Naive thymus-derived CD8-positive, alpha-beta T cell (primary cell): ENCODE data around the gene TAC3. TPM values are rescaled to one million over a fixed set of nuclear protein-coding genes. Genes with fewer than 3 reads are reported as not detected.
"Not testable (repeated sequence)": the region's sequence is repeated elsewhere in the genome, so short reads cannot be mapped to it uniquely, and the experiment has no call there.

Source experiments
- ATAC-seq, 2 donors: fragments of 150-1000 bp; cut with Tn5 transposase in 1 of 2; sonication (Bioruptor Pico), chemical (Tn5 transposase) in 1 of 2; 1 replicate in 1 of 2; 2 replicates in 1 of 2; pipeline ENCODE4 v1.10.0; 2021; ENCODE audit warnings: mild to moderate bottlenecking in 2 of 2, moderate library complexity in 2 of 2
- POLR2A ChIA-PET: fragments of 350-600 bp; sonication (Branson Sonifier 250); formaldehyde crosslinking; loops from one replicate; lab custom pipeline; 2021; ENCODE audit warnings: antibody characterized with exemption; lab: Charles Lee
- DNase-seq, 10 donors: peaks; one replicate each; pipeline versions ENCODE4 v3.0.0 to v3.0.0-alpha.2; 2020 to 2022
- H3K27ac Mint-ChIP-seq, 10 donors: one replicate each; pipeline ENCODE4 v1.8.0; 2020 to 2022; ENCODE audit warnings: mild to moderate bottlenecking in 10 of 10, mixed read lengths in 10 of 10, moderate library complexity in 4 of 10, inconsistent platforms in 1 of 10
- H3K27me3 Mint-ChIP-seq, 5 donors: one replicate each; pipeline ENCODE4 v1.8.0; 2021 to 2022; ENCODE audit warnings: mixed read lengths in 5 of 5
- H3K36me3 Mint-ChIP-seq, 3 donors: one replicate each; pipeline ENCODE4 v1.8.0; 2020 to 2022; ENCODE audit warnings: mixed read lengths in 3 of 3, mild to moderate bottlenecking in 2 of 3, inconsistent platforms in 1 of 3
- H3K4me1 Mint-ChIP-seq, 4 donors: one replicate each; pipeline ENCODE4 v1.8.0; 2021 to 2022; ENCODE audit warnings: mixed read lengths in 4 of 4
- H3K4me3 Mint-ChIP-seq, 10 donors: one replicate each; pipeline ENCODE4 v1.8.0; 2020 to 2022; ENCODE audit warnings: mild to moderate bottlenecking in 10 of 10, mixed read lengths in 10 of 10, moderate library complexity in 6 of 10, inconsistent platforms in 1 of 10
- H3K9me3 Mint-ChIP-seq, 9 donors: one replicate each; pipeline ENCODE4 v1.8.0; 2020 to 2022; ENCODE audit warnings: mixed read lengths in 9 of 9, mild to moderate bottlenecking in 3 of 9, inconsistent platforms in 1 of 9, moderate library complexity in 1 of 9
- polyA plus RNA-seq, 3 donors: library from polyadenylated mRNA; unstranded; fragments of 300-500 nt; fragmentation: Illumina TruSeq; gene quantifications; one replicate each; pipeline ENCODE4 v1.2.3, GENCODE V29; 2021
- total RNA-seq, 8 experiments: library from RNA in 2 of 8; stranded (reverse) in 2 of 8; gene quantifications; one replicate each; pipeline ENCODE4 v1.2.3 and lab custom pipeline; 2021 to 2026

Gene TAC3
- total and polyA plus RNA-seq, 5 experiments from 2014 or later = not detected

GRCh38 chr12:56989861-56990610, 26.3 kb downstream of the TAC3 start:
- peak overlapping the region in 1 of 10 donors; percentile 33 for H3K27ac Mint-ChIP-seq
- H3K36me3 Mint-ChIP-seq = no peaks in the 10 kb centered on the region
- H3K9me3 Mint-ChIP-seq = no peaks in the 10 kb centered on the region
- no peak overlapping the region for H3K4me3 Mint-ChIP-seq
- peaks cover 11 to 16% (median 15%) of the 10 kb centered on the region in 4 donors for H3K4me1 Mint-ChIP-seq
- H3K27me3 Mint-ChIP-seq = no peaks in the 10 kb centered on the region
- POLR2A ChIA-PET = interaction anchor here (0.6 kb wide), 1 partner anchor 1236 kb away, joined by 3 read pairs; no protein-coding TSS in a partner anchor
- ATAC-seq (no peak), DNase-seq (no peak)

- Mint-ChIP-seq H3K4me3 (no peak overlapping the region), H3K27me3 (peaks cover 0 to 1% (median 0%) of the 10 kb centered on the region in 5 donors), H3K36me3 (no peaks in the 10 kb centered on the region), H3K4me1 (peaks cover 8 to 16% (median 15%) of the 10 kb centered on the region in 4 donors), H3K9me3 (no peaks in the 10 kb centered on the region), H3K27ac (no peak overlapping the region)
- DNase-seq (peak in 1 of 10 donors; percentile 11), ATAC-seq (no peak)
- POLR2A ChIA-PET = interaction anchor here (1.6 kb wide), 1 partner anchor 236 kb away, joined by 3 read pairs; the partner anchor contains the start of gene PRIM1
These were observed 28.1 kb downstream of the TAC3 start for GRCh38 chr12:56988207-56988739.

DNA sequence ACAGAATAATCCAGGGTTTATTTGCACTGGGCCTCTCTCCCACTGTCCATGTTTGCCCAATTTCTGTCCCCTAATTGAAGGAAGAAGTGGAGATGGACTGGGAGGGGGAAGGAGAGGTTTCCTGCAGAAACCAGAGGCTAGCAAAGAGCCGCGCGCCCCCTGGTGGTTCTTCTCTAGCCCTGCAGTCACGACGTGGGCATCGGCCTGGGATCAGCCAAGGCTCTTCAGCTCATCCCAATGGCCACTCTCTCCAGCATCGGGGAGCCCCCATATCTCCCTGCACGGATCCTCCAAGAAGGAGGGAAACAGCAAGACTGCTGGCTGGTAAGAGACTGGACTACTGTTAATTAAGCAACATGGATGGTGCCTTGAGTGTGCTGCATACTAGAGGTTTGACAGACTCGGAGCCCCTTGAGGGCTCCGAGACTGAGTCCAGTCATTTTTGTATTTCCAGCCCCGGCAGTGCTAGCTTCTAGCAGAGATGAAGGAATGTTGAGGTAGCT, 28.7 kb downstream of the TAC3 start:
- ATAC-seq (peak; percentile 68 to 89), DNase-seq (peak; percentile 49 to 83 (median 70))
- H3K27me3 Mint-ChIP-seq = peaks cover 0 to 1% (median 0%) of the 10 kb centered on the region in 5 donors
- POLR2A ChIA-PET = interaction anchor here (1.6 kb wide), 1 partner anchor 235 kb away, joined by 3 read pairs; the partner anchor contains the start of gene PRIM1
- H3K27ac Mint-ChIP-seq = peak overlapping the region in 2 of 10 donors; percentile 34 to 76
- H3K4me3 Mint-ChIP-seq = peak overlapping the region in 6 of 10 donors; percentile 41 to 73 (median 48)
- H3K9me3 Mint-ChIP-seq = no peaks in the 10 kb centered on the region
- no peaks in the 10 kb centered on the region for H3K36me3 Mint-ChIP-seq
- H3K4me1 Mint-ChIP-seq = peaks cover 8 to 16% (median 15%) of the 10 kb centered on the region in 4 donors

DNA sequence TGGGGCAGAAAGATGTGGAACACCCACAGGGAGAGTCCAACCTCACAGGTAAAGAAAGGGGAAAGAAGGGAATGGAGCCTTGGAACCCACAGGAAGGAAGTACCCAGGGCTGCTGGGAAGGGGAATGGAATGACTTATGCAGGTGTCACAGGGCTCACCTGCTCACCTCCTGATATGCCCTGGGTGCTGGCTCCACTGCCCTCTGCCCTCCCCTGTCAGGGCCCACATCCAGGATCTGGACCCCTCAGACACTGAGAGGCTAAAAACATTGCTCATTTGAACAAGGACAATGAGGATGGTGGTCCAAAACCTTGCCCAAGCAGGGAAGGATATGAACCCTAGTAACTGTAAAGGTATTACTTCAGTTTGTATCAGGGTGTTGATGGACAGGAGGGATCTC, 29.3 kb downstream of the TAC3 start:
- Mint-ChIP-seq H3K27me3 (peaks cover 0 to 1% (median 0%) of the 10 kb centered on the region in 5 donors), H3K27ac (peak overlapping the region in 2 of 10 donors; percentile 34 to 76), H3K4me1 (peaks cover 8 to 16% (median 15%) of the 10 kb centered on the region in 4 donors), H3K4me3 (peak overlapping the region in 6 of 10 donors; percentile 41 to 73 (median 48)), H3K9me3 (no peaks in the 10 kb centered on the region), H3K36me3 (no peaks in the 10 kb centered on the region)
- no peak for ATAC-seq
- DNase-seq = no peak
- POLR2A ChIA-PET = no interaction called here

GRCh38 chr12:56985714-56986113, 30.6 kb downstream of the TAC3 start:
- H3K27ac Mint-ChIP-seq = peak overlapping the region in 3 of 10 donors; percentile 42 to 66 (median 43)
- H3K4me1 Mint-ChIP-seq, DNase-seq, H3K4me3 Mint-ChIP-seq, ATAC-seq, H3K9me3 Mint-ChIP-seq, H3K27me3 Mint-ChIP-seq, H3K36me3 Mint-ChIP-seq, POLR2A ChIA-PET: not testable (repeated sequence)

DNA sequence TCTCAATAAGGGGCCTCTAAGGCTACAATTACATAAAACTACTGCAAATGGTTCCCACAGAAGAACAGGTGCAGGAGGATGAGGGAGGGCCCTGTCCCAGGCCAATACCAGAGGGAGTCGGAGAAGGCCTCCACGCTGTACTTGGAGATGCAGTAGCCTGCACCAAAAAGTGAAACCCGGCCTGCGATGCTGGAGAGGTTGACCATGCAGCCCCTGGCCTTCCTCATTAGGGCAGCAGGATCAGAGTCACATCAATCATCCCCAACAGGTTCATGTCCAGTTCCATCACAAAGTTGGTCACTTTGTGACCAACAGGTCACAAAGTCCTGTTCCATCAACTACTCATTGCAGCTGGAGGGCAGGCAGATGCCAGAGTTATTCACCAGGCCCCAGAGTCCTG, 32.9 kb downstream of the TAC3 start:
- DNase-seq = no peak
- Mint-ChIP-seq H3K27ac (no peak overlapping the region), H3K9me3 (no peaks in the 10 kb centered on the region), H3K4me1 (peaks cover 3 to 9% (median 6%) of the 10 kb centered on the region in 4 donors), H3K36me3 (peaks cover 0 to 7% (median 0%) of the 10 kb centered on the region in 3 donors), H3K4me3 (no peak overlapping the region), H3K27me3 (peaks cover 0 to 1% (median 0%) of the 10 kb centered on the region in 5 donors)
- ATAC-seq = no peak
- POLR2A ChIA-PET = no interaction called here

DNA sequence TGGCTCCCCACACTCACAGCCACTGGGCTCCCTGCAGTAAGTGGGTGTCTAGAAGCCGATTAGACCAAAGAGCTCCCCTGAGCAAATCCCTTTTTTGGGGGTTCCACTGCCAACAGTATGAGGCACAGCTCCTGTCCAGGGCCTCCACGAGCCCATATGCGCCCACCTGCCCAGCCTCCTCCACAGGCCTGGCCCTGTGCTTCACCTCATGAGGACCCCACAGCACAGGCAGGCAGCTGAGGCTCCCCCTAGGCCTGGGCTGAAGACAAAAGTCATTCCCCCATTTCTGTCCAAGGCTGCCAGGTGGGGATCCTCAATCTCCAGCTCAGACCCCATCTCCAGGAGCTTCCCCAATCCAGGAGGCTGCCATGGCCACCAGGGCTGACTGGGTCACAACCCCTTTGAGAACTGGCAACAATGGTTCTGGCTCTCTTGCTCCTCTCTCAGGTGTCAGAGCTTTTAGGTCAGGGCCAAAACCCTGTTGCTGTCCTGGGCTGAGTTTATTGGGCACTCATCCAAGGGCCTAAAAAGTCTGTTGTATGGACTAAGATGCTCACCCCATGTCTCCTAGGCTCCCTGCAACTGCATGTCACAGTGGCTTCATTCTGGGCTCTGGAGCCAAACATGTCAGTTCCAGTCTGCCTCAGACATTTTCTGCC, 33.6 kb downstream of the TAC3 start:
- ATAC-seq, H3K27me3 Mint-ChIP-seq, POLR2A ChIA-PET, DNase-seq, H3K4me1 Mint-ChIP-seq, H3K4me3 Mint-ChIP-seq, H3K36me3 Mint-ChIP-seq, H3K9me3 Mint-ChIP-seq: not testable (repeated sequence)
- H3K27ac Mint-ChIP-seq = peak overlapping the region in 1 of 10 donors; percentile 16

GRCh38 chr12:56980941-56981530, 35.3 kb downstream of the TAC3 start:
- POLR2A ChIA-PET = no interaction called here
- Mint-ChIP-seq H3K27me3 (peaks cover 0 to 1% (median 0%) of the 10 kb centered on the region in 5 donors), H3K36me3 (peaks cover 0 to 7% (median 0%) of the 10 kb centered on the region in 3 donors), H3K4me1 (no peaks in the 10 kb centered on the region), H3K9me3 (peaks cover 0 to 2% (median 0%) of the 10 kb centered on the region in 9 donors), H3K4me3 (no peak overlapping the region), H3K27ac (peak overlapping the region in 2 of 10 donors; percentile 3 to 34)
- no peak for ATAC-seq
- no peak for DNase-seq

GRCh38 chr12:56980268-56980667, 36.1 kb downstream of the TAC3 start:
- no peak for DNase-seq

DNA sequence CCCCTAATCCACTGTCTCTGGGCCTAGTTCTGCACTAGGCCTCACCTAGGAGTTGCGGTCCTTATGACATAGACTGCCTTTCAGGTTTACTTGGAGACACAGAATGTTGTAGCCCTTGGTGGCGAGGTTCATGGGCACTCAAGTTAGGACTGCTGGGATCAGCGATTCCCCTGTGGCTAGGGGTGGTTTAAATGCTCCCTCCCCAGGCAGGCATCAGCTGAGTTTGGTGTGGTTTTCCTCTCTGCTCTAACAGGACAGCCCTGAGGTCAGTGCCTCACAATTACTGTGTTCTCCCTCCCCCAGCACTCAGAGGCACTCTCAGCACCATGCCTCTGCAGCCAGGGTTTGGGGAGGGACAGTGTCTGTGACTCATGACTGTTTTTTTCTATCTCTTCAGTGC, 36.7 kb downstream of the TAC3 start:
- Mint-ChIP-seq H3K4me1 (no peaks in the 10 kb centered on the region), H3K27ac (no peak overlapping the region), H3K27me3 (peaks cover 0 to 1% (median 0%) of the 10 kb centered on the region in 5 donors), H3K9me3 (peaks cover 0 to 2% (median 0%) of the 10 kb centered on the region in 9 donors), H3K4me3 (no peak overlapping the region), H3K36me3 (peaks cover 0 to 7% (median 0%) of the 10 kb centered on the region in 3 donors)
- POLR2A ChIA-PET = no interaction called here
- ATAC-seq = no peak
- DNase-seq = no peak

More at GRCh38 chr12:56980268-56980667, 36.1 kb downstream of the TAC3 start:
- H3K36me3 Mint-ChIP-seq = peaks cover 0 to 7% (median 0%) of the 10 kb centered on the region in 3 donors
- POLR2A ChIA-PET = no interaction called here
- H3K27ac Mint-ChIP-seq = peak overlapping the region in 1 of 10 donors; percentile 34
- H3K27me3 Mint-ChIP-seq = peaks cover 0 to 1% (median 0%) of the 10 kb centered on the region in 5 donors
- no peak for ATAC-seq
- H3K9me3 Mint-ChIP-seq = peaks cover 0 to 2% (median 0%) of the 10 kb centered on the region in 9 donors
- no peaks in the 10 kb centered on the region for H3K4me1 Mint-ChIP-seq
- no peak overlapping the region for H3K4me3 Mint-ChIP-seq

GRCh38 chr12:56978397-56979138, 37.8 kb downstream of the TAC3 start:
- Mint-ChIP-seq H3K27ac (peak overlapping the region in 1 of 10 donors; percentile 27), H3K27me3 (no peaks in the 10 kb centered on the region), H3K9me3 (peaks cover 0 to 2% (median 0%) of the 10 kb centered on the region in 9 donors), H3K36me3 (peaks cover 0 to 7% (median 0%) of the 10 kb centered on the region in 3 donors), H3K4me1 (no peaks in the 10 kb centered on the region), H3K4me3 (no peak overlapping the region)
- POLR2A ChIA-PET = no interaction called here
- ATAC-seq = no peak
- no peak for DNase-seq
